H1 (cell line): Measurements from ENCODE around the gene PKP1. TPM values are rescaled to one million over a fixed set of nuclear protein-coding genes. Genes with fewer than 3 reads are reported as not detected.

ENCODE experiments used
- ASH2L ChIP-seq: fragments of 200-600, 300-600 bp; sonication (generic); IDR thresholded peaks from one replicate; pipeline ENCODE4 v1.7.1; 2017; ENCODE audit warnings: low read length
- BACH1 ChIP-seq: IDR thresholded peaks from 2 replicates; pipeline ENCODE4 v1.6.1; 2012; ENCODE audit warnings: low read length, improper control_type of control experiment
- BRCA1 ChIP-seq: IDR thresholded peaks from 2 replicates; pipeline ENCODE4 v1.6.1; 2012; ENCODE audit warnings: low read depth, low read length, improper control_type of control experiment
- CTBP2 ChIP-seq: IDR thresholded peaks from 2 replicates; pipeline ENCODE4 v1.7.0; 2011; ENCODE audit warnings: borderline replicate concordance, mild to moderate bottlenecking, moderate library complexity, mixed read lengths, low read length; ENCODE audit not compliant: insufficient read depth, insufficient read length
- GTF2F1 ChIP-seq: IDR thresholded peaks from 2 replicates; pipeline ENCODE4 v1.6.1; 2012; ENCODE audit warnings: low read depth, low read length, improper control_type of control experiment, borderline replicate concordance
- KDM4A ChIP-seq: IDR thresholded peaks from one replicate; pipeline ENCODE4 v1.7.1; 2012; ENCODE audit warnings: low read depth, mild to moderate bottlenecking, moderate library complexity, low read length, inconsistent platforms; ENCODE audit not compliant: severe bottlenecking
- MAFK ChIP-seq: IDR thresholded peaks from 2 replicates; pipeline ENCODE4 v1.6.1; 2012; ENCODE audit warnings: low read depth, mild to moderate bottlenecking, improper control_type of control experiment, low read length
- POU5F1 ChIP-seq: IDR thresholded peaks from 2 replicates; pipeline ENCODE4 v1.6.1; 2011; ENCODE audit warnings: low read depth, mild to moderate bottlenecking, low read length, moderate library complexity
- SP1 ChIP-seq: IDR thresholded peaks from 2 replicates; pipeline ENCODE4 v1.6.1; 2011; ENCODE audit warnings: low read depth, low read length
- SP4 ChIP-seq: IDR thresholded peaks from 2 replicates; pipeline ENCODE4 v1.6.1; 2012; ENCODE audit warnings: low read length, inconsistent platforms
- TAF1 ChIP-seq: IDR thresholded peaks from 2 replicates; pipeline ENCODE4 v1.6.1; 2011; ENCODE audit warnings: mild to moderate bottlenecking, low read depth, low read length
- TAF7 ChIP-seq: optimal IDR thresholded peaks from 2 replicates; pipeline ENCODE3; 2011; ENCODE audit warnings: low read depth, mild to moderate bottlenecking, inconsistent platforms, low read length, moderate library complexity, borderline replicate concordance
- TCF12 ChIP-seq: IDR thresholded peaks from 2 replicates; pipeline ENCODE4 v1.6.1; 2011; ENCODE audit warnings: low read depth, mild to moderate bottlenecking, low read length
- polyA plus RNA-seq, 7 experiments: library from polyadenylated mRNA; depleted of rRNA in 3 of 7; stranded (reverse) in 5 of 7; unstranded in 2 of 7; fragments of >200 nt in 5 of 7; fragments of 200-250 nt in 2 of 7; gene quantifications; 1 replicate in 5 of 7; 2 replicates in 1 of 7; 4 replicates in 1 of 7; pipeline versions ENCODE4 v1.2.1 to v1.2.3, GENCODE V29; 2011 to 2013; ENCODE audit warnings: missing spikeins in 2 of 7, mixed read lengths in 2 of 7
- total RNA-seq: library from RNA; stranded (reverse); fragmentation: NEBNext Ultra II Directional; extraction: Animal tissue kit (Norgen Biotek cat#: 25700); gene quantifications from 2 replicates; pipeline ENCODE4 v1.2.1, GENCODE V29; 2021
- TF ChIP-seq, protein P1 (sequence below): IDR thresholded peaks from 2 replicates; pipeline ENCODE4 v1.6.1; 2012; ENCODE audit warnings: inconsistent platforms

The PKP1 gene
- total and polyA plus RNA-seq, 2 of the 8 experiments (the other 6 are each of a cell fraction or from before 2014, with no cell fraction given) = 0.21 to 0.95 TPM

DNA sequence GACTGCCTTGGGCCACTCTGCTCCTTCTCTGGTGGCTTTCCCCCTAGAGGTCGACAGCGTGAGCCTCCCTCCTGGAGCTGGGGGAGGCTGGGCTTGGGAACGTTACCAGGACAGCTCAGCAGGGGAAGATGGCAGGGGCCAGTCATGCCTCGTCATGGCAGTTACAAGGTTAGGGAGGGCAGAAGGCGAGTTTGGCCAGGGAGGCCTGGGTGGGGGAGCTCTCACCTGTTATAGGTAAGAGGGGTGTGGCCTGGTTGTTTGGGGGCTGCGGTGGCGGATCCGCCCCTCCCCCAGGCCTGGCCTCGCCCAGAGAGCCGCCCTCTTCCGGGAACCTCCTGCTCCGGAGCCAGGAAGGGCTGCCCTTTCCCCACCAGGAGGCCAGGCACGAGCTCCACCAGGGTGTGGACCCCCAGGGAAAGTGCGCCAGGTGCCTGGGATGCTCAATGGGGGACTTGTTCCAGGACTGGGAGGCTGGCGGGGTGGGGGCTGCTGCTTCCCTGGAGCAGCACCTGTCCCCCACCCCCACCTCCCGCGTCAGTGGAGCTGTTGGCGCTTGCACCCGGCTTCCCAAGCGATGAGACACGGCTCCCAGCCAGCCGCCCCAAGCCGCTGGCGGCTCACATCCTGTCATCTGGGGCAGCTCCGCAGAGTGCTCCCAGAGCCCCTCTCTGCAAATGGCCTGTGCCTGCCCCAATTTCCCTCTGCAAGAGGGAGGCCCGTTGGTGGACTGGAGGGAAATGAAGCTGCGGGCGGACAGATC is 23.6 kb upstream of the PKP1 start (continued):
- TF ChIP-seq, protein P1, sequence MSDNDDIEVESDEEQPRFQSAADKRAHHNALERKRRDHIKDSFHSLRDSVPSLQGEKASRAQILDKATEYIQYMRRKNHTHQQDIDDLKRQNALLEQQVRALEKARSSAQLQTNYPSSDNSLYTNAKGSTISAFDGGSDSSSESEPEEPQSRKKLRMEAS = peak; percentile 7; the same call in 1 of the 2 replicates
- TF ChIP-seq KDM4A = peak; percentile 82
- peak; percentile 22 for TF ChIP-seq CTBP2
- TF ChIP-seq BACH1 = peak; percentile 56
- TF ChIP-seq POU5F1 = no peak
- TF ChIP-seq TAF7 = no peak
- TF ChIP-seq SP1 = no peak
- TF ChIP-seq SP4 = no peak
- no peak for TF ChIP-seq TCF12
- TF ChIP-seq ASH2L = peak; percentile 69
- TF ChIP-seq MAFK = peak; percentile 54; the same call in 1 of the 2 replicates
- TF ChIP-seq GTF2F1 = no peak
- 0 out of 2 replicates have a peak, but pooled peaks have one; percentile 21 for TF ChIP-seq TAF1
- no peak for TF ChIP-seq BRCA1
